ENCODE measurements around the gene CILP.
"Not testable (repeated sequence)": the region's sequence is repeated elsewhere in the genome, so short reads cannot be mapped to it uniquely, and the experiment has no call there.

CILP gene

DNA sequence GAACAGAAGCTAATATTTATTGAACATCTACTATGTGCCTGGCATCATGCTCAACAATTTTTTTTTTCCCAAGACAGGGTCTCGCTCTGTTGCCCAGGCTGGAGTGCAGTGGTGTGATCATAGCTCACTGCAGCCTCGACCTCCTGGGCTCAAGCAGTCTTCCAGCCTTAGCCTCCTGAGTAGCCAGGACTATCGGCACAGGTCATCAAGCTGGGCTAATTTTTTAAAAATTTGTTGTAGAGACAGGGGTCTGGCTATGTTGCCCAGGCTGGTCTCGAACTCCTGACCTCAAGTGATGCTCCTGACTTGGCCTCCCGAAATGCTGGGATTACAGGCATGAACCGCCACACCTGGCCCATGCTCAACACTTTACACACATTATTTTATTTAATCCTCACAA lies 35.7 kb upstream of the CILP start:
- Histone ChIP-seq H3K9me3 (no peaks in the 10 kb centered on the region), H3K36me3 (peaks cover 56% of the 10 kb centered on the region), H3K27ac (no peak overlapping the region), H3K4me3 (ENCODE audit: low read depth in 1 of 2, low read length in 1 of 2) (no peak overlapping the region), H3K4me1 (ENCODE audit: control insufficient read depth in 1 of 2, insufficient read depth in 1 of 2, low read depth in 1 of 2, low read length in 1 of 2) (no peaks in the 10 kb centered on the region), H3K27me3 (no peaks in the 10 kb centered on the region)
- TF ChIP-seq, protein P1, sequence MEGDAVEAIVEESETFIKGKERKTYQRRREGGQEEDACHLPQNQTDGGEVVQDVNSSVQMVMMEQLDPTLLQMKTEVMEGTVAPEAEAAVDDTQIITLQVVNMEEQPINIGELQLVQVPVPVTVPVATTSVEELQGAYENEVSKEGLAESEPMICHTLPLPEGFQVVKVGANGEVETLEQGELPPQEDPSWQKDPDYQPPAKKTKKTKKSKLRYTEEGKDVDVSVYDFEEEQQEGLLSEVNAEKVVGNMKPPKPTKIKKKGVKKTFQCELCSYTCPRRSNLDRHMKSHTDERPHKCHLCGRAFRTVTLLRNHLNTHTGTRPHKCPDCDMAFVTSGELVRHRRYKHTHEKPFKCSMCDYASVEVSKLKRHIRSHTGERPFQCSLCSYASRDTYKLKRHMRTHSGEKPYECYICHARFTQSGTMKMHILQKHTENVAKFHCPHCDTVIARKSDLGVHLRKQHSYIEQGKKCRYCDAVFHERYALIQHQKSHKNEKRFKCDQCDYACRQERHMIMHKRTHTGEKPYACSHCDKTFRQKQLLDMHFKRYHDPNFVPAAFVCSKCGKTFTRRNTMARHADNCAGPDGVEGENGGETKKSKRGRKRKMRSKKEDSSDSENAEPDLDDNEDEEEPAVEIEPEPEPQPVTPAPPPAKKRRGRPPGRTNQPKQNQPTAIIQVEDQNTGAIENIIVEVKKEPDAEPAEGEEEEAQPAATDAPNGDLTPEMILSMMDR (IDR thresholded peaks at IDR 0.05) = no peak

DNA sequence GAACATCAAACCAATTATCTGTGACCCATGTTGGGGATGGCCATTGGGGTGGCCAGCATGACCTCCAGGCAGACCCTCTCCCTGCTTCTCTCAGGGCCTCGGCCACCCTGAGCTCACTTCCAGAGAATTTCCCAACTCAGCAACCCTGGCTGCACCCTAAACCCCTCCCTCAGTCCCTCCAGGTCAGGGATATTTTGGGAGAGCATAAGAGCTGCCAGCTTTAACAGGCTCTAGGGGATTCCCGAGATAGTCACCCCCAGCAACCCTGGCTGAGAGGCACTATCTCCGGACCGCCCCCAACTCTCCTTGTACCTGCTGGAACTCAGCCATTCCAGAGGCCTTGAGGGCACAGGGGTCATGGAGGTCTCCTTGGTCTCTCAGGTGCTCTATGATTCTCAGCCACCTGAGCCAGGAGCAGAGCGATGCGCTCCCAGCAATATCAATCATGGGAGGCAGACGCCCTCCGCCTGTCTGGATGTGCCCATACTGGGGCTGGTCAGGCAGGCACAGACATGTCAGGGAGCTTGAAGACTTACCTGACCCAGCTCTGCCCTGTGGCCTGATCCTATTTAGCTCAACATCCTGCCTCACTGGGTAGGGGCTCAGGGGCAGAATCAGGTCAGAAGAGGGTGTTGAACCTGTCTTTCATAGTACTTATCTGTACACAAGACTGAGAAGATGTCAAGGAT lies 34.9 kb upstream of the CILP start:
- Histone ChIP-seq H3K4me1 (ENCODE audit: control insufficient read depth in 1 of 2, insufficient read depth in 1 of 2, low read depth in 1 of 2, low read length in 1 of 2) (peaks cover 0 to 3% of the 10 kb centered on the region in 2 experiments), H3K9me3 (no peaks in the 10 kb centered on the region), H3K4me3 (ENCODE audit: low read depth in 1 of 2, low read length in 1 of 2) (no peak overlapping the region), H3K27ac (no peak overlapping the region), H3K27me3 (no peaks in the 10 kb centered on the region), H3K36me3 (peaks cover 54% of the 10 kb centered on the region)
- TF ChIP-seq, protein P1 (IDR thresholded peaks at IDR 0.05) = no peak

GRCh38 chr15:65245096-65245856 lies 34.0 kb upstream of the CILP start:
- no peak overlapping the region for H3K27ac ChIP-seq
- no peaks in the 10 kb centered on the region for H3K27me3 ChIP-seq
- H3K4me1 ChIP-seq (ENCODE audit: control insufficient read depth in 1 of 2, insufficient read depth in 1 of 2, low read depth in 1 of 2, low read length in 1 of 2) = peaks cover 6 to 11% of the 10 kb centered on the region in 2 experiments
- H3K4me3 ChIP-seq (ENCODE audit: low read depth in 1 of 2, low read length in 1 of 2) = no peak overlapping the region
- peaks cover 45% of the 10 kb centered on the region for H3K36me3 ChIP-seq
- H3K9me3 ChIP-seq = no peaks in the 10 kb centered on the region
- TF ChIP-seq, protein P1 (IDR thresholded peaks at IDR 0.05) = no peak

DNA sequence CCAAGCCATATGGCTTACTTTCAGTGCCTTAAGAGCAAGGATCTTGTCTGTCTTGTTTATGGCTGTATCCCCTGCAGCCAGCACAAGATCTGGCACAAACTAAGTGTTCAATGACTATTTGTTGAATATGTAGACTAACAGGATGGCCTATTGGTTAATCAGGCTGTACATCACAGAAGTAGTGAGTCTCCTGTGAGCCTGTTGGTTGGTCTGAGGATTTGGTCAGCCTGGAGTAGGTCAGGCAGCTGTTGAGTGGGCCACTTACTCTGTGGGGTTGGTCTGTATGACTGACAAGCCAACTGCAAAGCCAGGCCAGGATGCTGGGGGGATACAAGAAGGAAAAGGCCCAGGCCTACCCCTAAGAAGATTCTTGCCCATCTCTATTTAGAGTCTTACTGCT lies 33.4 kb upstream of the CILP start:
- Histone ChIP-seq H3K27ac (no peak overlapping the region), H3K4me1 (ENCODE audit: control insufficient read depth in 1 of 2, insufficient read depth in 1 of 2, low read depth in 1 of 2, low read length in 1 of 2) (peaks cover 6 to 15% of the 10 kb centered on the region in 2 experiments), H3K4me3 (ENCODE audit: low read depth in 1 of 2, low read length in 1 of 2) (no peak overlapping the region), H3K36me3 (peaks cover 42% of the 10 kb centered on the region), H3K27me3 (no peaks in the 10 kb centered on the region), H3K9me3 (no peaks in the 10 kb centered on the region)
- TF ChIP-seq, protein P1 (IDR thresholded peaks at IDR 0.05) = no peak

- H3K9me3 ChIP-seq; H3K36me3 ChIP-seq; H3K27me3 ChIP-seq; H3K4me3 ChIP-seq (ENCODE audit: low read depth in 1 of 2, low read length in 1 of 2); H3K27ac ChIP-seq: not testable (repeated sequence)
- peaks cover 11 to 26% of the 10 kb centered on the region in 2 experiments for H3K4me1 ChIP-seq (ENCODE audit: control insufficient read depth in 1 of 2, insufficient read depth in 1 of 2, low read depth in 1 of 2, low read length in 1 of 2)
Measured at GRCh38 chr15:65236443-65236842, 25.2 kb upstream of the CILP start.

DNA sequence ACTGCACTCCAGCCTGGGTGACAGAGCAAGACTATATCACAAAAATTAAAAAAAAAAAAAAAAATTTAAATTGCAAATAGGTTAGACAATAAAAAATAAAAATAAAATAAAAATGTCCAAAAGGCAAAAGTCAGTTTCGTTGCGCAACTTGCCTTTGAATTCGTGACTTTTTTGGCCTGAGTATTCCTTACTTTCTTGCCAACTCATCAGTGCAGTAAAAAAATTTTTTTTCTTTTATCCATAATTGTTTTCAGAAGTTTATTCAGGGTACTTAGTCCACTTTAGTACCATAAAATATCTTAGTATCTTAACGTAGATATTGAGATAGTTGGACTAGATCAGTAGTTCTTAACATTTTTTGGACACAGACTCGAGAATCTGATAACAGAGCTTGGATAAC lies 22.4 kb upstream of the CILP start:
- H3K4me1 ChIP-seq (ENCODE audit: control insufficient read depth in 1 of 2, insufficient read depth in 1 of 2, low read depth in 1 of 2, low read length in 1 of 2) = peaks cover 5 to 11% of the 10 kb centered on the region in 2 experiments
- TF ChIP-seq, protein P1 (IDR thresholded peaks at IDR 0.05) = no peak

More for the DNA sequence above, 22.4 kb upstream of the CILP start:
- Histone ChIP-seq H3K4me3 (ENCODE audit: low read depth in 1 of 2, low read length in 1 of 2) (no peak overlapping the region), H3K36me3 (no peaks in the 10 kb centered on the region), H3K27me3 (no peaks in the 10 kb centered on the region), H3K27ac (no peak overlapping the region), H3K9me3 (no peaks in the 10 kb centered on the region)

Data from neutrophil (primary cell).